Measurements from ENCODE around the gene RING1. TPM values are rescaled to one million over a fixed set of nuclear protein-coding genes. Genes with fewer than 3 reads are reported as not detected.

RING1 gene
- total and polyA plus RNA-seq, 5 donors, result 30.4 to 38.2 (median 33.7) TPM

GRCh38 chr6:33251395-33252012 is 43.2 kb downstream of the RING1 start:
- DNase-seq (no peak), ATAC-seq (no peak)
- no peak overlapping the region for H3K4me3 ChIP-seq (ENCODE audit: low read length)
- H3K27me3 ChIP-seq (ENCODE audit: control insufficient read depth, insufficient read depth), result no peaks in the 10 kb centered on the region
- intact Hi-C loops (cut with DNase I), result no loop called here
- WGBS, result 84% methylated on average over 6 of the region's 6 CpGs
- H3K4me1 ChIP-seq (ENCODE audit: control insufficient read depth, insufficient read depth, low read length), result peaks cover 4% of the 10 kb centered on the region
- H3K9me3 ChIP-seq (ENCODE audit: control insufficient read depth, low read length), result no peaks in the 10 kb centered on the region
- no peak overlapping the region for H3K27ac ChIP-seq (ENCODE audit: low read length)

GRCh38 chr6:33252759-33253158 is 44.5 kb downstream of the RING1 start:
- Histone ChIP-seq H3K4me1 (ENCODE audit: control insufficient read depth, insufficient read depth, low read length) (peaks cover 4% of the 10 kb centered on the region), H3K4me3 (ENCODE audit: low read length) (no peak overlapping the region), H3K9me3 (ENCODE audit: control insufficient read depth, low read length) (no peaks in the 10 kb centered on the region), H3K27me3 (ENCODE audit: control insufficient read depth, insufficient read depth) (no peaks in the 10 kb centered on the region), H3K27ac (ENCODE audit: low read length) (no peak overlapping the region)
- intact Hi-C loops (cut with DNase I), result no loop called here
- DNase-seq, result no peak
- no peak for ATAC-seq

- Histone ChIP-seq H3K9me3 (ENCODE audit: control insufficient read depth, low read length) (no peaks in the 10 kb centered on the region), H3K27ac (ENCODE audit: low read length) (no peak overlapping the region), H3K4me1 (ENCODE audit: control insufficient read depth, insufficient read depth, low read length) (peaks cover 4% of the 10 kb centered on the region), H3K27me3 (ENCODE audit: control insufficient read depth, insufficient read depth) (no peaks in the 10 kb centered on the region), H3K4me3 (ENCODE audit: low read length) (no peak overlapping the region)
- DNase-seq, result no peak
- intact Hi-C loops (cut with DNase I), result no loop called here
- ATAC-seq, result no peak
- WGBS, result 95% methylated on average over 4 of the region's 4 CpGs
Measured at GRCh38 chr6:33254591-33254990, 46.3 kb downstream of the RING1 start.

- Histone ChIP-seq H3K4me1 (ENCODE audit: control insufficient read depth, insufficient read depth, low read length) (no peaks in the 10 kb centered on the region), H3K4me3 (ENCODE audit: low read length) (no peak overlapping the region), H3K27ac (ENCODE audit: low read length) (no peak overlapping the region), H3K27me3 (ENCODE audit: control insufficient read depth, insufficient read depth) (no peaks in the 10 kb centered on the region), H3K9me3 (ENCODE audit: control insufficient read depth, low read length) (no peaks in the 10 kb centered on the region)
- no peak for DNase-seq
- no peak for ATAC-seq
- WGBS, result 92% methylated on average over 5 of the region's 5 CpGs
- intact Hi-C loops (cut with DNase I), result no loop called here
Measured at GRCh38 chr6:33259032-33259431, 50.7 kb downstream of the RING1 start.

Small RNA genes within 50 kb of the gene (microRNA-seq; reads per million reads assigned to microRNA genes)
- 1.6 to 2.9 reads per million in 2 donors for gene MIR219A1

Other genes starting within 250 kb of the RING1 start
- 100 to 1,000 TPM in 1 of 4 donors, 10 to 100 TPM in 3; 82.6 to 100 (median 86.9) TPM for gene BRD2, start 239.9 kb upstream of the RING1 start, total RNA-seq
- gene BRD2, start 239.9 kb upstream of the RING1 start, polyA plus RNA-seq, result 73.1 TPM
- gene HLA-DOA, start 198.9 kb upstream of the RING1 start, total RNA-seq, result 1 to 10 TPM; 1.3 to 2.3 (median 1.8) TPM
- gene HLA-DOA, start 198.9 kb upstream of the RING1 start, polyA plus RNA-seq, result 1.2 TPM
- 10 to 100 TPM; 49.5 to 58.6 (median 54.1) TPM for gene HLA-DPA1, start 134.9 kb upstream of the RING1 start, total RNA-seq
- gene HLA-DPA1, start 134.9 kb upstream of the RING1 start, polyA plus RNA-seq, result 31.1 TPM
- gene HLA-DPB1, start 132.5 kb upstream of the RING1 start, total RNA-seq, result 10 to 100 TPM; 46.2 to 71.0 (median 57.4) TPM
- 35.9 TPM for gene HLA-DPB1, start 132.5 kb upstream of the RING1 start, polyA plus RNA-seq
- gene COL11A2, start 16.0 kb upstream of the RING1 start, total RNA-seq, result 1 to 10 TPM; 1.5 to 4.0 (median 2.3) TPM
- 3.7 TPM for gene COL11A2, start 16.0 kb upstream of the RING1 start, polyA plus RNA-seq
- gene RXRB, start 7.8 kb upstream of the RING1 start, total RNA-seq, result 10 to 100 TPM; 32.8 to 44.8 (median 35.0) TPM
- 31.7 TPM for gene RXRB, start 7.8 kb upstream of the RING1 start, polyA plus RNA-seq
- 100 to 1,000 TPM in 1 of 4 donors, 10 to 100 TPM in 3; 59.0 to 124 (median 81.6) TPM for gene SLC39A7, start 7.6 kb upstream of the RING1 start, total RNA-seq
- gene SLC39A7, start 7.6 kb upstream of the RING1 start, polyA plus RNA-seq, result 78.6 TPM
- 10 to 100 TPM; 16.9 to 20.2 (median 19.1) TPM for gene HSD17B8, start 3.8 kb upstream of the RING1 start, total RNA-seq
- gene HSD17B8, start 3.8 kb upstream of the RING1 start, polyA plus RNA-seq, result 16.9 TPM
- gene VPS52, start 63.4 kb downstream of the RING1 start, total RNA-seq, result 10 to 100 TPM; 31.1 to 39.1 (median 35.8) TPM
- 34.6 TPM for gene VPS52, start 63.4 kb downstream of the RING1 start, polyA plus RNA-seq
- gene RPS18, start 63.6 kb downstream of the RING1 start, total RNA-seq, result 1,000 to 10,000 TPM; 1,042 to 1,240 (median 1,130) TPM
- gene RPS18, start 63.6 kb downstream of the RING1 start, polyA plus RNA-seq, result 1,903 TPM
- gene B3GALT4, start 68.6 kb downstream of the RING1 start, total RNA-seq, result 10 to 100 TPM in 2 of 4 donors, 1 to 10 TPM in 2; 9.7 to 10.2 (median 9.9) TPM
- gene B3GALT4, start 68.6 kb downstream of the RING1 start, polyA plus RNA-seq, result 11.0 TPM
- gene WDR46, start 80.7 kb downstream of the RING1 start, total RNA-seq, result 10 to 100 TPM; 16.3 to 31.1 (median 18.5) TPM
- 15.5 TPM for gene WDR46, start 80.7 kb downstream of the RING1 start, polyA plus RNA-seq
- 10 to 100 TPM; 44.4 to 60.0 (median 50.1) TPM for gene PFDN6, start 81.1 kb downstream of the RING1 start, total RNA-seq
- gene PFDN6, start 81.1 kb downstream of the RING1 start, polyA plus RNA-seq, result 143 TPM
- 10 to 100 TPM; 47.6 to 56.3 (median 54.5) TPM for gene RGL2, start 90.4 kb downstream of the RING1 start, total RNA-seq
- 40.6 TPM for gene RGL2, start 90.4 kb downstream of the RING1 start, polyA plus RNA-seq
- 10 to 100 TPM; 85.1 to 91.6 (median 87.2) TPM for gene TAPBP, start 105.6 kb downstream of the RING1 start, total RNA-seq
- 35.3 TPM for gene TAPBP, start 105.6 kb downstream of the RING1 start, polyA plus RNA-seq
- gene ZBTB22, start 109.2 kb downstream of the RING1 start, total RNA-seq, result 10 to 100 TPM; 12.7 to 18.2 (median 15.5) TPM
- gene ZBTB22, start 109.2 kb downstream of the RING1 start, polyA plus RNA-seq, result 12.5 TPM
- gene DAXX, start 114.5 kb downstream of the RING1 start, total RNA-seq, result 10 to 100 TPM; 18.3 to 23.9 (median 20.8) TPM
- 17.6 TPM for gene DAXX, start 114.5 kb downstream of the RING1 start, polyA plus RNA-seq
- 1 to 10 TPM in 2 of 4 donors, under 1 TPM in 1, not detected in 1; 0.62 to 1.2 (median 1.1) TPM for gene KIFC1, start 183.3 kb downstream of the RING1 start, total RNA-seq
- 0.16 TPM for gene KIFC1, start 183.3 kb downstream of the RING1 start, polyA plus RNA-seq
- 10 to 100 TPM; 55.5 to 70.6 (median 65.4) TPM for gene PHF1, start 202.5 kb downstream of the RING1 start, total RNA-seq
- 76.4 TPM for gene PHF1, start 202.5 kb downstream of the RING1 start, polyA plus RNA-seq
- gene CUTA, start 209.6 kb downstream of the RING1 start, total RNA-seq, result 100 to 1,000 TPM; 128 to 177 (median 133) TPM
- 170 TPM for gene CUTA, start 209.6 kb downstream of the RING1 start, polyA plus RNA-seq
- 10 to 100 TPM in 1 of 4 donors, 1 to 10 TPM in 3; 8.6 to 13.2 (median 9.0) TPM for gene SYNGAP1, start 211.6 kb downstream of the RING1 start, total RNA-seq
- gene SYNGAP1, start 211.6 kb downstream of the RING1 start, polyA plus RNA-seq, result 8.0 TPM
- gene ZBTB9, start 246.1 kb downstream of the RING1 start, total RNA-seq, result 1 to 10 TPM; 3.9 to 4.9 (median 4.3) TPM
- 2.8 TPM for gene ZBTB9, start 246.1 kb downstream of the RING1 start, polyA plus RNA-seq

Data from right cardiac atrium (tissue), 5 donors.